Measurements from ENCODE around the gene NEMP2.

The NEMP2 gene

DNA sequence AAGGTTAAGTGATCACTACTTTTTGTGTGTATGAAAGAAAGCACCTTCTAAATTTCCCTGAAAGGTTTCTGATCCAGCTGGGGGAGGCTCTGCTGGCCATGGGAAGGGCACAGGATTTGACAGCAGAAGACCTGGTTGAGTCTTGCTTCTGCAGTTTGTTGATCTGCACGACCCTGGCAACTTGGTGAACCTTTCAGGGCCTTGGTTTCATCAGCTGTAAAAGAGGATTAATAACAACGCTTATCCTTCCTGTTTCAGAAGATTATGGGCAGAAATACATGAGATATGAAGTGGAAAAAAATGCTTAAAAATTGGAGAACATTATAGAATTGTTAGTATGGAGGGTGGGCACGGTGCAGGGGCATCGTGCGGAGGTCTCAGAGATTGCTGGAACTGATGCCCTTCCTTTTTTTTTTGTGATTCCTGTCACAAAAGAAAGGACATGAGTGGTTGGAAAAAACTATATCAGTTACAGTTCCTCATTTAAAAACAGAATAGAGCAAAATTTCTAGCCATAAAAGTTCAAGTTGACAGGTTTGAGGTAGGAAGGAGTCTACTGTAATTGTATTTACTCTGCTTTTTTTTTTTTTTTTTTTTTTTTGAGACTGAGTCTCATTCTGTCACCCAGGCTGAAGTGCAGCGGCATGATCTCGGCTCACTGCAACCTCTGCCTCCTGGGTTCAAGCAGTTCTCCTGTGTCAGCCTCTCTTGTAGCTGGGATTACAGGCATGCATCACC is 79.0 kb downstream of the NEMP2 start:
- DNase-seq = no peak

DNA sequence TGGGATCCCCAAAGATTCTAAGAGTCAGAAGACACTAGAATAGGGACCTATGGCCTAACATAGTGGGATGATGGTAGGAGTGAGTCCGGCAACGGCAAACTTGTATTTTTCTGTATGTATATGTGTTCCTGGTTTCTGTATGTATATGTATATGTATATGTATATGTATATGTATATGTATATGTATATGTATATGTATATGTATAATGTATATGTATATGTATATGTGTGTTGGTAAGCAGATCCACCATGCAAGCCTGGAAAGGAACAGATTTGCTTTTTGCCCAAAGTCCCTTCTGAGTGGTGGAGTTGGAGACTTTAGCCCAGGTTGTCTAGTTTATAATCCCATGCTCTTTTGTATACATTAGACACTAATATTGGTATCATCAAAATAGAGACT is 79.7 kb downstream of the NEMP2 start:
- no peak for DNase-seq
